T-helper 17 cell (primary cell): ENCODE measurements around the gene GARS1. TPM values are rescaled to one million over a fixed set of nuclear protein-coding genes. Genes with fewer than 3 reads are reported as not detected.
A peak's percentile ranks its signal among the peaks of the same experiment; 100 is the strongest.

Experiments
- ATAC-seq: fragments of 150-1000 bp; cut with Tn5 transposase; 2 replicates; pipeline ENCODE4 v1.10.0; 2021; ENCODE audit warnings: mild to moderate bottlenecking, moderate library complexity
- DNase-seq, 3 donors: peaks; one replicate each; pipeline versions ENCODE4 v3.0.0 to v3.0.0-alpha.2; 2020 to 2021
- H3K9me3 ChIP-seq: one replicate; pipeline ENCODE4 v1.7.0; 2013; ENCODE audit warnings: low read length, mild to moderate bottlenecking; ENCODE audit not compliant: control insufficient read depth, poor library complexity, severe bottlenecking
- H3K27ac Mint-ChIP-seq: one replicate; pipeline ENCODE4 v1.8.0; 2022; ENCODE audit warnings: mild to moderate bottlenecking, moderate library complexity, mixed read lengths
- H3K27me3 Mint-ChIP-seq: one replicate; pipeline ENCODE4 v1.8.0; 2022; ENCODE audit warnings: mixed read lengths
- H3K36me3 Mint-ChIP-seq: one replicate; pipeline ENCODE4 v1.8.0; 2022; ENCODE audit warnings: low read depth, mixed read lengths
- H3K4me1 Mint-ChIP-seq: one replicate; pipeline ENCODE4 v1.8.0; 2022; ENCODE audit warnings: mild to moderate bottlenecking, mixed read lengths
- H3K4me3 Mint-ChIP-seq: one replicate; pipeline ENCODE4 v1.8.0; 2022; ENCODE audit warnings: mild to moderate bottlenecking, moderate library complexity, mixed read lengths
- total RNA-seq, 4 donors: library from RNA in 2 of 4; stranded (reverse) in 2 of 4; gene quantifications; one replicate each; pipeline ENCODE4 v1.2.3 and lab custom pipeline; 2022 to 2026

GARS1 gene
- total RNA-seq, 2 donors from 2014 or later, result 84.6 to 114 TPM

- H3K27ac Mint-ChIP-seq, result no peak overlapping the region
- H3K4me1 Mint-ChIP-seq, result peaks cover 12% of the 10 kb centered on the region
- ATAC-seq (no peak), DNase-seq (no peak)
- peaks cover 16% of the 10 kb centered on the region for H3K36me3 Mint-ChIP-seq
- no peaks in the 10 kb centered on the region for H3K9me3 ChIP-seq
- peaks cover 51% of the 10 kb centered on the region for H3K27me3 Mint-ChIP-seq
- no peak overlapping the region for H3K4me3 Mint-ChIP-seq
Observed at GRCh38 chr7:30674876-30675275, 80.2 kb downstream of the GARS1 start.

DNA sequence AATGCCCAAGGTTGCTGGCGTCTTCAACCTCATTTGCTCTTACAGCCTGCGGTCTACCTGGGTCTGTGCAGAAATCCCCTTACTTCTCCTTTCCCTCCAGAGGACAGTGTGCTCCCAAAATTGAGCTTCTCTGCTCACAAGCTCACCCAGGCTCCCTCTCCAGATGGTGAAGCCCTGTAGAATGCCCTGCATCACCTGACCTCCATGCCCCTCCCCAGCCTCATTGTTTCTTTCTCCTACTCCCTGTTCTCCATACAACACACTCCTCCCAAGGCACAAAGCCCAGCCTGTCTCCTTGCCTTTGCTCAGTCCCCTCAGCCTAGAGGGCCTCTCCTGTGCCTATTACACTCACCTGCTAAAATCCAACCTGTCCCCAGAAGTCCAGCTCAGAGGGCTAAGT lies 84.1 kb downstream of the GARS1 start:
- ATAC-seq, result no peak
- Mint-ChIP-seq H3K27me3 (peaks cover 73% of the 10 kb centered on the region), H3K27ac (peak overlapping the region; percentile 17), H3K4me3 (no peak overlapping the region), H3K36me3 (peaks cover 22% of the 10 kb centered on the region), H3K4me1 (peaks cover 23% of the 10 kb centered on the region)
- DNase-seq, result no peak
- no peaks in the 10 kb centered on the region for H3K9me3 ChIP-seq

- DNase-seq (no peak), ATAC-seq (no peak)
- no peak overlapping the region for H3K4me3 Mint-ChIP-seq
- H3K36me3 Mint-ChIP-seq, result peaks cover 22% of the 10 kb centered on the region
- H3K27me3 Mint-ChIP-seq, result peaks cover 81% of the 10 kb centered on the region
- peaks cover 23% of the 10 kb centered on the region for H3K4me1 Mint-ChIP-seq
- H3K9me3 ChIP-seq, result no peaks in the 10 kb centered on the region
- H3K27ac Mint-ChIP-seq, result no peak overlapping the region
Observed at GRCh38 chr7:30679664-30680063, 85.0 kb downstream of the GARS1 start.

DNA sequence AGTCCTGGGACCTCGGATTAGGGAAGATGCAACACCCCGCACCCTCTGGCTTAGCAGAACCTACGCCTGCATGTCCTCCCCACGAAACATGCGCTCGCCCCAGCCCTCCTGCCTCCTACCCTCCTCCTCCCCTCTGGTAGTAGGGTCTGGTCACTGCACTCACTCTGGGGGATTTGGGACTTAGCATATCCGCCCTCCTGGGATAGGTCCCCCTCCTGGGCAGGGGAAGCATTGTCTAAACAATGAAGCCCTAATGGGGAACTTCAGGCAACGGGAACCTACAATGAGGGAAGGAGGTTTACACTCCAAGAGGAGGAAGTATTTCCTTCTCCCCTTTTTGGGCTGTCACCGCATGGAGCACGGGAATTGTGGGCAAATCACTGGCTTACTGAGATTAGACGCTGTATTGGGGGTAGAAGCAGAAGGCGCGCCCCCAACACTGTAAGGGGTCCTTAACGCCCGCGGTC lies 86.7 kb downstream of the GARS1 start:
- H3K27ac Mint-ChIP-seq, result no peak overlapping the region
- no peaks in the 10 kb centered on the region for H3K9me3 ChIP-seq

GRCh38 chr7:30681815-30682211 lies 87.1 kb downstream of the GARS1 start:
- Mint-ChIP-seq H3K27ac (no peak overlapping the region), H3K4me1 (peaks cover 21% of the 10 kb centered on the region), H3K36me3 (peaks cover 17% of the 10 kb centered on the region), H3K27me3 (peaks cover 79% of the 10 kb centered on the region), H3K4me3 (peak overlapping the region; percentile 82)
- DNase-seq (no peak), ATAC-seq (peak; percentile 37)
- no peaks in the 10 kb centered on the region for H3K9me3 ChIP-seq

More for the DNA sequence above, 86.7 kb downstream of the GARS1 start:
- Mint-ChIP-seq H3K4me3 (peak overlapping the region; percentile 82), H3K4me1 (peaks cover 21% of the 10 kb centered on the region), H3K36me3 (peaks cover 18% of the 10 kb centered on the region), H3K27me3 (peaks cover 83% of the 10 kb centered on the region)
- DNase-seq (no peak), ATAC-seq (no peak)

DNA sequence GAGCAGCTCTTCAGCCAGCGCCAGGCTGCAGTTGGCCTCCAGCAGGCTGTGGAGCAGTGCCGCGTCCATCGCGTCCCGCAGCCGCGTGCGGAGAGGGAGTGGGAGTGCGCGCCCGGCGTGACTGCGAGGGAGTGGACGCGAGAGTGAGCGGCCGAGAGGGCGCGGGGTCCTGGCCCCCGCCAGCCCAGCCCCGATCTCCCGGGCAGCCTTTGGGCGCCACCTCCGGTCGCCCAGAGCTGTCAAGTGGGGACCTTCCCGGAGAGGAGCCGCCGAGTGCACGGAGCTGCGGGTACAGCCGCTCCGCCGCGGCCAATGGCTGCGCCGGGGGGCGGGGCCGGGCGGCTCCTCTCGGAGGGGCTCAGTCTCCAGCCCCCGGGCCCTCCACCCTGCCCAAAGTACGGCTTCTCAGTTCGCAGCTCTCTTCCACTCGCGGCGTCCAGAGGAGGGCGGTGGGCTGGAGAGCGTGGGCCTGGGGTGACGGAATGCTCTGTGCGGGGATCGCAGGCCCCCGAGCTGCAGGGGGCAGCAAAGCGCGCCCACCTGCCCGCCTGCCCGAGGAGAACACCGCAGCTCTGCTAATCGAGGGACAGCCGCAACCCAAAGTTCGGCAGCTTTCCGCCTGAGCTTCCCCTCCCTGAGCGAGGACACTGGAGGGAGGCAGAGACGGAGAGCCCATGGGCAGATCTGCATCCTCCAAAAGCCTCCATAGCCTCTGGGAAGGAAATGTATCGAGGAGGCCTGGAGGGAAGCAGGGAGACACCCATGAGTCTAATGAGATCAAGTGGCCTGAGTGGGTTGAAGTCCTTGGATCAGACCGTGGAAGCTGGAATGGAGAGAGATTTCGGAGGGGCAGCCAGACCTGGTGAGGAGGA lies 87.8 kb downstream of the GARS1 start, which contains the start of gene CRHR2:
Gene CRHR2 (minus strand): TSS at position 245 of the 872 bp plus-strand sequence. CDS start 176 bp downstream, at position 69.
- Mint-ChIP-seq H3K4me1 (peaks cover 22% of the 10 kb centered on the region), H3K4me3 (peak within 1 kb of the TSS; percentile 82), H3K27me3 (peaks cover 77% of the 10 kb centered on the region), H3K27ac (no peak within 1 kb of the TSS), H3K36me3 (peaks cover 14% of the 10 kb centered on the region)
- ATAC-seq (peak; percentile 80), DNase-seq (no peak)
- no peaks in the 10 kb centered on the region for H3K9me3 ChIP-seq

DNA sequence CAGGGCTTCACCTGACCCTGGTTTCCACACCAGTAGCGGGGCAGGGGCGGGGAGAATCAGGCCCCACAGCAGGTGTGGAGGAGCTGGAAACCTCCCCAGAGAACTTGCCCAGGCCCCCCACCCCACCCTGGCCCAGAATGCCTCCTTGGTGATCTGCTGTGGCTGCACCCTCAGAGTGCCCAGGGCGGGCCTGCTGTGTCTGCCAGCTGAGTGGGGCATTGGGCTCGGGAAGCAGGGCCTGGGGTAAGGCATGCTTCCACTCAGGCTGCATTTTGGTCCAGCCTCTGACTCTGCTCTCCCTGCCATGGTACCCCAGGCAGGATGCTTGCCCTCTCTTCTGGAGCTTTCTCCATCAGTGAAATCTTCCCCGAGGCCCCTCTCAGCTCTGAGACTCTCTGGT lies 88.6 kb downstream of the GARS1 start:
- Mint-ChIP-seq H3K4me1 (peaks cover 23% of the 10 kb centered on the region), H3K27ac (no peak overlapping the region), H3K27me3 (peaks cover 72% of the 10 kb centered on the region), H3K36me3 (peaks cover 14% of the 10 kb centered on the region), H3K4me3 (peak overlapping the region; percentile 45)
- no peaks in the 10 kb centered on the region for H3K9me3 ChIP-seq
- no peak for DNase-seq
- ATAC-seq, result no peak

Other genes starting within 250 kb of the GARS1 start
- 10 to 100 TPM; 15.7 to 18.9 TPM for gene NOD1, start 116.1 kb upstream of the GARS1 start, total RNA-seq
- gene GGCT, start 90.0 kb upstream of the GARS1 start, total RNA-seq, result 1 to 10 TPM; 8.4 to 9.6 TPM
- not detected for gene CRHR2, start 87.6 kb downstream of the GARS1 start, total RNA-seq
- gene INMT, start 157.3 kb downstream of the GARS1 start, total RNA-seq, result 1 to 10 TPM in 1 of 2 donors, under 1 TPM in 1; 0.65 to 1.2 TPM
- gene MINDY4, start 176.5 kb downstream of the GARS1 start, total RNA-seq, result 1 to 10 TPM; 1.6 to 1.8 TPM